GM12875 (cell line): ENCODE results near the gene TMEM213.

ENCODE experiments used
- H3K4me3 ChIP-seq: one replicate; pipeline ENCODE4 v1.5.1; 2011; ENCODE audit warnings: low read depth, low read length, control low read depth
- TF ChIP-seq, protein P1 (sequence below): IDR thresholded peaks from 2 replicates; pipeline ENCODE4 v1.5.1; 2011; ENCODE audit warnings: low read depth, mild to moderate bottlenecking, control low read depth, inconsistent platforms, low read length, moderate library complexity, borderline replicate concordance; ENCODE audit not compliant: insufficient read depth

TMEM213 gene

DNA sequence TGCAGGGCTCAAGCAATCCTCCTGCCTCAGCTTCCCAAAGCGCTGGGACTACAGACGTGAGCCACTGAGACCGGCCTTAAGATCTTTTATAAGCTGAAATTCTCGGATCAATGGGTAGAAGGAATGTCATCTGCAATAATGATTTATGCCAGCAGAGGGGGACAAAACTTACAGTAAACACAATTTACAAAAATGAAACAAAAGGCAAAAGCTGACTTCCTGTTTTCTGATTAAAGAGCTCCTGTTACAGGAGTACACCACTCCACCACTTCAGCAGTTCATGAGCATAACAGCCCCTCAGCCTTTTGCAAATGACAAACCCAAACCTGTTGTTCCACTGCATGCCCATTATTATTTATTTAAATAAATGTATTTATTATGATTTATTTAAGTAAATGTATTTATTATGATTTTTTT is 88.7 kb downstream of the TMEM213 start:
- TF ChIP-seq, protein P1, sequence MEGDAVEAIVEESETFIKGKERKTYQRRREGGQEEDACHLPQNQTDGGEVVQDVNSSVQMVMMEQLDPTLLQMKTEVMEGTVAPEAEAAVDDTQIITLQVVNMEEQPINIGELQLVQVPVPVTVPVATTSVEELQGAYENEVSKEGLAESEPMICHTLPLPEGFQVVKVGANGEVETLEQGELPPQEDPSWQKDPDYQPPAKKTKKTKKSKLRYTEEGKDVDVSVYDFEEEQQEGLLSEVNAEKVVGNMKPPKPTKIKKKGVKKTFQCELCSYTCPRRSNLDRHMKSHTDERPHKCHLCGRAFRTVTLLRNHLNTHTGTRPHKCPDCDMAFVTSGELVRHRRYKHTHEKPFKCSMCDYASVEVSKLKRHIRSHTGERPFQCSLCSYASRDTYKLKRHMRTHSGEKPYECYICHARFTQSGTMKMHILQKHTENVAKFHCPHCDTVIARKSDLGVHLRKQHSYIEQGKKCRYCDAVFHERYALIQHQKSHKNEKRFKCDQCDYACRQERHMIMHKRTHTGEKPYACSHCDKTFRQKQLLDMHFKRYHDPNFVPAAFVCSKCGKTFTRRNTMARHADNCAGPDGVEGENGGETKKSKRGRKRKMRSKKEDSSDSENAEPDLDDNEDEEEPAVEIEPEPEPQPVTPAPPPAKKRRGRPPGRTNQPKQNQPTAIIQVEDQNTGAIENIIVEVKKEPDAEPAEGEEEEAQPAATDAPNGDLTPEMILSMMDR = peak; percentile 49; the same call in 1 of the 2 replicates
- H3K4me3 ChIP-seq = no peak overlapping the region

DNA sequence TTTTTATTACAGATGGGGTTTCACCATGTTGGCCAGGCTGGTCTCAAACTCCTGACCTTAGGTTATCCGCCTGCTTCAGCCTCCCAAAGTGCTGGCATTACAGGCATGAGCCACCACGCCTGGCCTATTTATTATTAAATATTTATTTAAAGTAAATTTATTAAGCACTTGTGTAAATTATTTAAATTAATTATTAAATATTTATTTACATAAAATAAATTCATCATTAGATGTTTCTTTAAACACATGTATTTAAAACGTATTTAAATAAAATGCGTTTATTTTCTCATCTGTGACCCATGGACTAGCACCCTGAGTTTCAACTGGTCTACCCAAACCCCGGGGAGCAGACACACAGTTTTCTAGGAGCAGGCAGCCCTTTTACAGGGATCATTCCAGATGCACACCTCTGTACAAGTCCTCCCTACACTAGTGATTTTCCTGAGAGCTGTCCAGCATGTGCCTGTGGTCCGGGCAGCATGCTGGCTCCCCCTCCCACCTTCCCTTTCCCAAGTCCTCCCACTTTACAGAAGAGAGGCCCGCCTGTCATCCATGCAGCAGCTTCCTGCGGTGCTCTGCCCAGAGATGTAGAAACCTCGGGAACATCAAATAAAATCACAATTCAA is 89.4 kb downstream of the TMEM213 start:
- no peak overlapping the region for H3K4me3 ChIP-seq
- TF ChIP-seq, protein P1 = no peak
